HG03460 (cell line): ENCODE measurements around the gene TOLLIP.

Experiments used
- ATAC-seq: cut with Tn5 transposase; IDR thresholded peaks from one replicate; pipeline ENCODE4 v1.9.1; 2021; ENCODE audit not compliant: unreplicated experiment

Gene TOLLIP

DNA sequence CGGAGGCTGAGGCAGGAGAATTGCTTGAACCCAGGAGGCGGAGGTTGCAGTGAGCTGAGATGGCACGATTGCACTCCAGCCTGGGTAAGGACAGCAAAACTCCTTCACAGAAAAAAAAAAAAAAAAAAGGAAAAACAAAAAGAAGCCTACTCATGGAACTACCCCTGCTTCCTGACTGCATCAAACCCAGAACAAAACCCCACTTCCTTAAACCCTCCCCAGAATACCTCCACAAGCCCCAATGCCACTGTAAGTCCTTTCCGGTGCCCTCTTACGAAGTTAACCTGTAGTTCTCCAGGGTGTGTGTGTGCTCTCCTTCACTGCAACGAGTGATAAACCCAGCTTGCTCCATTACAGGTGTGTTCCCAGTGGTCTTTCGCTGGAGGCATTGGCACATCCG lies 8.6 kb upstream of the TOLLIP start:
- no peak for ATAC-seq

DNA sequence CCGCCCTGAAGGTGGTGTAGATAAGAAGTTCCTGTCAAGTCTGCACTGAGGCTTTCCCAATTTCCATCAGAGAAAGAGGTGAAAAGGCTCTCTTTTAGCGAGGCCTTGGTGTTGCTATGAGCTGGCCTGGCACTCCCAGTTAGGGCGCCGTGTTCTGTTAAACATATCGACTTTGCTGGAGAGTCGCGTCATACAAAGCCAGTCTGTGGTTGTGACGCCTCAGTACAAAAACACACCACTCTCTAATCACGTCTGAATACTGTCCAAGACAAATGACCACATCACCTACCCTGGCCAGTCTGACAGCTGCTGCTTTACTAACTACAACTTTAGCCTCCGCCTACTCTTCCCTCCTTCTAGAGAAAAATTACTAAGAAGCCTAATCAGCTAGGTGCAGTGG lies 8.0 kb upstream of the TOLLIP start:
- no peak for ATAC-seq

DNA sequence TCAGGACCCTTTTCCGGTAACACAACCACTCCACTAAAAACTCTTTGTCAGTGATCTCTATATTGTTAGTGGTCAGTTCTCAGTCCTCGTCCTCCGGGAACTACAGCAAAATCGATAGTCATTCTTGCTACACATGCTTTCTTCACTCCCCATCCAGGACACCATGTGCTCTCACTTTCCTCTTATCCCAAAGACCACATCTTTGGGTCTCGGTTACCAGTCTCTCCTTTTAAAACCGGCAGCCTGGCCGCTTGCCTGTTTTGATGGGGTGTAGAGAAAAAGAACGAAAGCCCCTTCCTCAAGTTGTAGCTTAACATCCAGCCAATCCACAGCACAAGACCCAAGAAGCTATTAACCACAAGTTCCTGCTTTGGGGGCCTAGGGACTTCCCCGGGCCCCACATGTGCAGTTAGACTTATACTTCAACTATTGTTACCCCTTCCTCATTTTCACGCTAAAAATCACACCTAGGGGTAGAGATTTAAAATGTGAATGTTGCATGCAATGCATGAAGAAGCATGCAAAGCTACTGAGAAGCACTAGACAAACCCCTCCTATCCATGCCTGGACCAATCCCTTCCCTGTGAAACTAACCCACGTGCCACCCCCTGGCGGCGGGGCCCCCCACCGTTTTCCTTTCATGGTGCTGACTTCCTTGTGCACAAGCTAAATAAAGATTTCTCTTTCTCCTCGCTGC lies 1.5 kb upstream of the TOLLIP start:
- ATAC-seq = no peak

DNA sequence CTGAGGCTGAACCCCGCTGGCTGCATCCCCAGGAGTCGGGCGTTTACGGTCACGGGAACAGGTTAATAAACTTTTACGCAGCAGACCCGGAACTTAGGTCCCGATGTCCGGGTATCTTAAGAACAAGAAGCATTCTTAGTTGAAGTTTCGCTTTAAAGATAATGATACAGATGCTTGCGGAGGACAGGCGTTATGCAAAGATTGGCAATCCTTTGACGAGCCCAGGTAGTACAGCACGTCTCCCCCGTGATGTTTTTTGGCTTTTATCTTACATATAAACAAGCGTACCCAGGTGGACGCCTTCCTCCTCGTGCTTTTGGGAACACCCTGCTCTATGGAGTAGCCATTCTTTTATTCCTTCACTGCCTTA lies 871 bp upstream of the TOLLIP start:
- no peak for ATAC-seq

DNA sequence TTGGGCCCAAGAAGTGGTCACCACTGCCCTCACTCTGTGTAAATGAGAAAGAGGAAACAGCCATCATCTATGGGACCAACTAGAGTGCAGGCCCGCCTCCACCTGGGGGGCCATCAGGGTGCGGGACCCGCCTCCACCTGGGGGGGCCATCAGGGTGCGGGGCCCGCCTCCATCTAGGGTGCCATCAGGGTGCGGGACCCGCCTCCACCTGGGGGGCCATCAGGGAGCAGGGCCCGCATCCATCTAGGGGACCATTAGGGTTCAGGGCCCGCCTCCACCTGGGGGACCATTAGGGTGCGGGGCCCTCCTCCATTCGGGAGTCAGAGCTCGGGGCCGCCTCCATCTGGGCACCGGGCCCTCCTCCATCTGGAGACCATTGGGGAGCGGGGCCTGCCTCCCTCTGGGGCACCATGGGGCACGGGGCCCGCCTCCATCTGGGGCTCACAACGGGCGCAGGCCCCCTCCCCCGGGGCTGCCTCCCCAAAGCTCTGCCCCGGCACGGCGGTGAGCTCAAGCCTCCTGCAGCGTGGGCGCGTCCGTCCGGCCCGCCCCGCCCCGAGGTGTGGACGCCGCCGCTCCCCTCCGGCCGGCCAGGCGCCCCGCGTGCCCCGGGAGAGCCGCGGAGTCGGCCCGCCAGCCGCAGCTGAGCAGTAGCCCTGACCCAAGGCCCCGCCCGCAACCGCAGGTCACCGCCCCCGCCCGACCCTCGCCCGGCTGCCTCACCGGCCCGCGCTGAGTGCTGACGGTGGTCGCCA lies 512 bp downstream of the TOLLIP start:
- ATAC-seq = peak; percentile 45

DNA sequence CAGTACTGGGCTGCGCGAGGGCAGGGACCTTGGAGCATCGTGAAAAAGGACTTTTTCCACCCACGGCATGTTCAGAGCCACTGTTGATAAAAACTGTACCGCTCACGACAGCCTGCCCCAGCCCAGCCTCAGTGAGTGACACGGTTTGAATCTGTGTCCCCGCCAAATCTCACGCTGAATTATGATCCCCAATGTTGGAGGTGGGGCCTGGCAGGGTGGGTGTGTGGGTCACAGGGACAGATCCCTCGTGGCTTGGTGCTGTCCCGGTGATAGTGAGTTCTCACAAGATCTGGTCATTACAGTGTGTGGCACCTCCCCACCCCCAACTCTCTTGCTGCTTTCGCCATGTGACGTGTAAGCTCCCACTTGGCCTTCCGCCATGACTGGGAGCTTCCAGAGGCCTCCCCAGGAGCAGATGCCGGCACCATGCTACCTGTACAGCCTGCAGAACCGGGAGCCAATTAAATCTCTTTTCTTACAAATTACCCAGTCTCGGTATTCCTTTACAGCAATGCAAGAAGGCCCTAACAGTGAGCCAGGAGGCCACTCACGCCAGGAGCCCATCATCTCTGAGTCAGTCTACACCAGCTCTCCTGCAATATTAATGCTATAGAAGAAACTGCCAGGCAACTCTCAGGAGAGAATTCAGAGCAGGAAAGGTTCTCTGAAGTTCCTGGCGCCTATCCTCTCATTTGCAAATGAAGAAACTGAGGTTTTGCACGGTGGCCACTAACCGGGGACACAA lies 1.3 kb downstream of the TOLLIP start:
- no peak for ATAC-seq

DNA sequence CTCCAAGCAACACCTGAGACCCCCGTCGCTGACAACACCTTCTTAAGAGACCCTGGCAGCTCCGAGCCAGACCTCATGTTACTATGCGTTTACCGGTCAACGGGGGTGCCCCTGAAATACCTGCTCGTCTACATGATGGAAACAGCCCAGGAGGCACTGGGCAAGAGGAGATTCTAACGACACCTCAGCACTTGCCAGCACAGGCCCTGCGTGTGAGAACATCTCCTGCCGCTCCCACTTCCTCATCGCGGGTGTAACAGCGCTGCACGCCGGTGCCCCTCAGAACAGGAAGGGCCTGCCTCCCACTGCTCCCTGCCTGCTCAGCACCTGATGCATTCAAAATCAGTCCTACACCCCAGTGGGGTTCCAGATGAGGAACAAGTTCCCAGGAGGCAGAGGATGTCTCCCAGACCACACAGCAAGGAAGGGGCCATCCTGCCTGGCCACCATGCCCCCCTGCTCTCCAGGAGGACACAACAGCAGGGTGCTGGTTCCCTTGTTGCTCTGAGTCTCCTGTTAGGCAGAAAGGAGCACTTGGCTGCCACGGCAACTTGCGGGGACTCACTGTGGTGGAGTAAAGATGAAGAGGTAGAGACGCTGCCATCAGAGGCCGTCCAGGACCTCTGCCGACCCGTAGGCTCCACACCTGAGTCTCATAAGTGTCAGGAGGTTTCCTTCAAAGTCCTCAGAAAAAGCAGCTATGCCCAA lies 2.1 kb downstream of the TOLLIP start:
- no peak for ATAC-seq

DNA sequence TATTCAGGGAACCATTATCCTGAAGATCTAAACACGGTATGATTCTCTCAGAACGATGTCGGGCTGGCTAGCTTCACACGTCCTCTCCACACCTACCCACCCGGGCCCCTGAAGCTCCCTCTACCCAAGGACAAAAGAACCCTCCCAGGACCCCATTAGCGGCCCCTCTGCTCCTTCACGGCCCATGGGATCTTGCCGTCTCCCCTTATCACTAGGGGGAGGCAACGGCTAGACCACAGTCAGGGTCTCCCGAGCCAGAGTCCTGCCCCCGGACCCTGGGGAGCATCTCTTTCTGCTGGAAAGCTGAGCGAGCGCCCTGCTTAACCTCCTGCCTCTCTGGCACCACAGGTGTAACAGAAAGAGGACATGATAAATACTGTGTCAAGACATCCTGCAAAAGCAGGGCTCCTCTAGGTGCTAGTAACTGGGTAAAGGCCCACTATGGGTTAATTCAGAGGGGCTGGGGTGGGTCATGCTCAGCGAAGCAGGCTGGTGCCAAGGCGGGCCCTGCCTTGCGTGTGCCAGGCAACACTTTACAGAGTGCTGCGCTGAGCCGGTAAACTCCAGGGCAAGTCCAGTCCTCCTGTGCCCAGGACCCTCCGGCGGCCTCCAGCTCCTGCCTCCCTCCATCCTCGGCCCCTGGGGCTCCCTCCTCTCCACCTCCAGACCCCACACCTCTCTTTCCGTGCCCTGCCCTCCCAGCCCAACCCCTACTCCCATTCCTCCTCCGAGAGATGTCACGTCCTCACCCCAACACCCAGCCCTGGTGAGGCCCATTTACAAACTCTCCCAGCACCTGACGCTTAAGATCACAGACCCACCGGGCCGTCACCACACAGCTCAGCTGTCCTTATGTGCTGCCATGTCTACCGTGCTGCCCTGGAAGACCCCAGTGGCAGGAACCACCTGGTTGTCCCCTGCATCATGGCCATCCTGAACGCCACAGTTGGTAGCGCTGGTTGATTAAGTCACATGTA lies 3.0 kb downstream of the TOLLIP start:
- ATAC-seq = no peak

DNA sequence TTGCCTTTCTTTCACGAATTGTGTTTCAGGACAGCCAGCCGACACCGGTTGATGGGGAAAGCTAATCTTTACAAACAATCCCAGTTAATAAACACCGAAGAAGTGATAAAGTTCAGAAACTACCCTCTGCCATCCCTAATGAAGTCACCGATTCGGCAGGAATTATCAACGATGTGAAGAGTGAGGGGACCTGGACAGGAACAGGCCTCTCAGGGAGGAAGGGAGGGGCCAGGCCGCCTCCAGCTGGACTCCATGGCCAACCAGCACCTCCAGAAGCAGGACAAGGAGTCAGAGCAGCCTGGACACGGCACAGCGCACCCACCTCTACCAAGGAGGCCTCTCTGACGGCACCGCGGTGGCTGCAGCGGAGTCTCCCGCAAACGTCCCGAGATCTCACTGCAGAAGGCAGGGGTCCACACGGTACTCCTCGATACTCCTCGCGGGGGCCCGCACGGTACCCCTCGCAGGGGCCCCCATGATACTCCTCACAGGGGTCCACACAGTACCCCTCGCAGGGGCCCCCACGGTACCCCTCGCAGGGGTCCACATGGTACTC lies 3.9 kb downstream of the TOLLIP start:
- no peak for ATAC-seq

DNA sequence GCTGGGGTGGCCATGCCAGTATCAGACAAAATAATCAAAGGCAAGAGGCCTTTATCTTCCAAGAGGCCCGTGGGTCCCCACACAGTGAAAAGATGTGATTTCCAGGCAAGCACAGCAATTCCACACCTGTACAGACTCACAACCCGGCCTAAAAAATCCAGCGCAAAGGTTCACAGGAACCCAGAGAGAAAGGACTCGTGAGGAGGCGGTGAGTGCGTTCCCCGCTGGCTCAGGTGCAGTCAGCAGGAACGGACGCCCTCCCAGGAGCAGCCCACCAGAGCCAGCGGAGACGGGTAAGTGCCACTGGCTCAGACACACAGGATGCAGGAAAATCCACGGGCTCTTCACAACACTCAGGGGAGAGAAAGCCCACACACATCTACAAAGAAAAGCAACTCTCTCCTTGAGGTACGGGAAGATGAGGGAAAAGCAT lies 4.4 kb downstream of the TOLLIP start:
- ATAC-seq = no peak

DNA sequence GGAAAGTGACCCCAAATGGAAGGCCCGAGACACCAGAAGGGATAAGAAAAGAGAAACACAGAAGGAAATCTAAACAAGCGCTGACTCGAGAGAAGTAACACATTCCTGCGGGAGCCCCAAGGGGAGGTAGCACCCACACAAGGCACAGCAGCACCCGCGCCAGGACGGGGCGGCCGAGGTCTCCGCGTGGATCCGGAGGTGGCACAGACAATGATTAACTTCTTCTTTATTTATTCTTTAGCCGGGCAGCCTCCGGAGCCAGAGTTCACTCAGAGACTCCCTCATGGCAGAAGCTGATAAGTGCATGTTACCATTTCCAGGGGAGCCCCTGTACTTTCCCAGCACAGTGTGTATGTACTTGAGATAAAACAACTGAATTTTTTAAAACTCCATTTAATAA lies 5.1 kb downstream of the TOLLIP start:
- no peak for ATAC-seq

DNA sequence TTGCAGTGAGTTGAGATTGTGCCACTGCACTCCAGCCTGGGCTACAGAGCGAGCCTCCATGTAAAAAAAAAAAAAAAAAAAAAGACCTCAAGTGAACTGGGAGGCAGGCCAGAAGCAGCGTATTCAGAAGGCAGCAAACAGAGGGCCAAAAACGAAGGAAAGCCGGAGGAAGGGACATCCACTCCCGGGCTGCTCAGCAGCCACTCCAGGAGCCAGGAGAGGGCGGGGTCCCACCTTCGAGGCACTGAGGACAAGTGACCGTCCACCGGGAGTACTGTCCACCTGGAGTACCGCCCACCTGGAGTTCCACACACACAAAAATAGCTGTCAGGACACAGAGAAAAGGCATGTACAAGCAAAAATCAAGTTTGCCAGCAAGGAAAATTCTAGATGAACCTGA lies 5.5 kb downstream of the TOLLIP start:
- no peak for ATAC-seq

DNA sequence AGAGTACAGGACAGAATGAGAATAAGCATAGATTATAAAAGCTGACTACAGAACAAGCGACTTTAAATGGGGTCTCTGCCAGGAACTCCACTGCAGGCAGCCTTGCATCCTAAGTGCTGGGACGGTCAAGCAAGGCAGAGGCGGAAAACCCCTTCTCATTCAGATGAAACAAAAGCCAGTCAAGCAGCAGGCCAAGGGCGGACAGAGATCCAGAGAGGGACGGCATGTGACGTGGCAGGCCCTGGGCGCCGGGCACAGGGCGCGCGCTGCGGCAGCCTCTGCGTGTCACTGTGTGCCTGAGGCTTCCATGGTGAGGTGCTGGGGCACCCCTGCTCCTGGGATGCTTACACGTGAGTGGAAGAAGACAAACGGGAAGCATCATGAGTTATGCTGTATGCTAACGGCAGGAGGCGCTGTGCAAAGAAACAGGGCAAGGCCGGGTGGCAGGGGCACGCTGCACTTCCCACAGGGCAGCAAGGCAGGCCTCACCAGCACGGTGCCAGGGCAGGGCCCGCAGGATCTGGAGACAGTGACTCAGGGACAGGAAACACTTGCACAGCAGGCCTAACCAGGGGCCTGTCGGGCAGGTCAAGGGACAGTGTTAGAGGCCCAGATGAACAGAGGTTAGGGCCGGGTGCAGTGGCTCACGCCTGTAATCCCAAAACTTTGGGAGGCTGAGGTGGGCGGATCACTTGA lies 6.2 kb downstream of the TOLLIP start:
- ATAC-seq = no peak

DNA sequence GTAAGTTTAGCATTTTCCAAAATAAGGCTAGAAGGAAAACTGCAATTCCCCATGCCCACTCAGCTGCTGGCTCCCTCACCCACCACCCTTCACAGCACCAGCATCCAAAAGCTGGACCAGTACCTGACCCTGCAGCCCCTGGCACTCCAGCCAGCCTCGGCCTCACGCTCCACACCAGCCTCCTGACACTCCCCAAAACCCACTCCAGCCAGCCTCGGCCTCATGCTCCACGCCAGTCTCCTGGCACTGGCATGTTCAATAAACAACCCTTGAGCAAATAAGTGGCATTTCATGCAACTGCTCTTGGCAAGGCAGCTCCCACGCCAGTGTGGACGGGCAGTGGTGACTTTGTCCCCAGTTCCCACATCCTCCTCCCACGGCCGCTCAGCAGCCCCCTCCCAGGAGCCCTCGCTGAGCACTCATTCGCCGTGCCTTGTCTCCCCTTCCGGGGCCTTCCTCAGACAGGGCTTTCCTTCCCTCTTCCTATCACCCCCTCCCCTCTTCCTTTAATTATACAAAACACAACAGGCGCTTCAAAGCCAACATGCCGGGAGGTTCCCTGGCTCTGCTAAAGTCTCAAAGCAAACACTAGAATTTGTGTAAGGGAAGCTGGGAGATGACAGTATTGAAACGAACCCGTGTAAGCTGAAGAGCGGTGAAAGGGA lies 6.8 kb downstream of the TOLLIP start:
- ATAC-seq = no peak

DNA sequence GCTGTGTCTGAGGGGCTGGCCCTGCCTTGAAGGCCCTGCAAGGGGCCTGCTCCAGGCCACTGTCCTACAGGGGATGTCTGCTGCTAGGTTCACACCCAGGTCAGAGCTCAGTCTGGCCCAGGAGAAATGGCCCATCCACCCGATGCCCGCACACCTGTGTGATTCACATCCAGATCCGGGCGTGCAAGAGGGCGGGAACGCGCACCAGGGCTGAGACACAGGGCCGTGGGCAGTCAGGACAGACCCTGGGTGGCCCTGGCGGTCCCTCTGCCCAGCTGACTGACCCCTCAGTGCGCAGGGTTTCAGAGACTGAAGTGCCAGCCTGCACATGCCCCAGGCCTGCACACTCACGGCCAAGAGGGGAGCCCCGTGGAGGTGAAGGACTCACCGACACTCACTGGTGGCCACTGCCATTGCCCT lies 7.4 kb downstream of the TOLLIP start:
- no peak for ATAC-seq

DNA sequence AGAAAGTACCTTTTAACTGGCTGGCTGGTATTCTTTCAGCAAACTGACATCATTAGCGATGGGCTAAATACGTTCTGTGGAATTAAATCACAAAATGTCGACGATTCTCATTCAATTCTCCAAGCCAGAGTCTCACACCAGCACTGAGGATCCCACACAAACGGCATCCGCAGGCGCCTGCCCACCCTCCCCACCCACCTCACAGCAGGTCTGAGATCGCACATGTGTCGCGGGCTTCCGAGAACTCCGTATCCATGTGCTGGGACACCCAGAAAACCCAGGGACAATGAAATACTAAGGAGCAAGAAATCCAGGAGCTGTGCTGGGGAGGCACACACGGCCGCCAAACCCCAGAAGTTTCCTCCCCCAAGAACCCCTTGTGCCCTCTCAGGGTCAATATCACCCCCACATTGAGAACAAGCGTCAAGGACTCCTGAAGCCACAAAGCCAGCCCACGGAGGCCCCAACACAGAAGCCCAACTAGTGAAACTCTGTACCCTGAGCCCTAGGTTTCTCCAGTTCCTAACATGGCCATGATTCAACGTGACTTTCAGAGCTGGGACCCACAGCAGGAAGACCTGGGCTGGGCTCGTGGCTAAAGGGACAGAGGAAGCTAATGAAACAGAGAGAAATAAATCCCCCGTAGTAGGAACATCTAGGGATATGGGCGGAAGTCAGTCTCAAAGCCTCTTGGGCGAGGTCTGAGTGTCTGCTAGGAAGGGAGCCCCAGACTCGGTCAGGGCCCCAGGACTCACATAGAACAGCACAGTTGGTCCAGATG lies 8.0 kb downstream of the TOLLIP start:
- ATAC-seq = no peak

DNA sequence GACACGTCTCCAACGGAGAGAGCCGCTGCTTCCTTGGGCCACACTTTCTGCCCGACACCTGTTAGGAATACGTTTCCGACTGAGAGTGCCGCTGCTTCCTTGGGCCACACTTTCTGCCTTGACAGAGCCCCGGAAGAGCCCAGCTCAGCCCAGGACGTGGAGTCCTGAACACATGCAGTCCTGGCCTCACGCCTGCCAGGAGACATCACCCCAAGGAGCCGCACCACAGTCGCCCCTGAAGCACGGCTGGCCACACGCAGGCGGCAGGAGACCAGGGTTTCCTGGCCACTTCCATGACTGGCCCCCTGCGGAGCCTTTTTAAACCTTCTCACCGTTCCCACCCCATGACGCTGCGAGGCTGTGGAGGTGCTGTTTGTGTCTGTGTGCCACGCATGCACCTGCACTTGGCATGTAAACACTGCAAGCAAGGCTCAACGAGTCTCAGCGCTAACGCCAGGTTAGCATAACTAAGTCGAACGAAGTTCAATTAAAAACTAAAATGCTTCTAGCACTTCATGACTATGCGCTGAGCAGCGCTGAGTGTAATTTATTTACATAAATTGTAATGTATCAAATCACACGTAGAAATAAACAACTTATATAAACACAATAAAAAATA lies 8.8 kb downstream of the TOLLIP start:
- no peak for ATAC-seq

DNA sequence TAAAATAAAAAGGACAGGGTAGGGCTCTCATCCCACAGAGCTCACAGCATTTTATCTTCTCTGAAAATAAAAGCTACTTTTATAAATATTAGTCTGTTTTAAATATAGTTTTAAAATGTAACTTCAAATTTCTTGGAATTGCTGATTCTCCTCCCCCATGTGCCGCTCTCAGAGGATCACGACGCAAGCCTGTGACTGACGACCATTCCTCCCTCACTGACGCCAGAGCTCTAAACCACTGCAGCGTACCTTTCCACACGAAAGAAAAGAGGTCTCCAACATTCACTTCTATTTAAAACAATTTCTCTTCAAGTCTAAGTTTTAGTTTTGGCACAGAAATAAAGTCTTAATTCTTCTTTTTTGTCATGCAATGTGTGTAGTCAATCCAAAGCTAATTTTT lies 9.3 kb downstream of the TOLLIP start:
- no peak for ATAC-seq
